ENCODE data around the gene TAF4B. TPM values are rescaled to one million over a fixed set of nuclear protein-coding genes. Genes with fewer than 3 reads are reported as not detected.

The TAF4B gene
- polyA plus RNA-seq, 1 donor = 3.3 TPM

DNA sequence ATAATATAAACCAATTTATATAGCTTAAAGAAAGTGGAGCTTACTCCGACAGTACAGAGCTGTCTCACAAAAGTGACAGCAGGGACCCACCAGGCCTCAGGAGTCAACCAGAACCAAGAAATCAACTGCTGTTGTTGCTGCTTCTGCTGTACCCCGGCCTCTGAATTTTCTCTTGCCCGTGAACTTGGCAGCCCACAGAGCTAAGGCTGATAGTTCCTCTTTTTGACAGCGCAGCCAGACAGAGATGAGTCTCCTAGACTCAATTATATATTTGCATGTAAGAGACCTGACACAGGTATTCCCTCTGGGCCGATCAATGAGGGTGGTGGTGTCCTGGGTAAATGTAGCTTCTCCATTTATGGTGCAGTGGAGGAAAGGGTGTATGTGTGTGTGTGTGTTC is 212.7 kb downstream of the TAF4B start:
- no CpG with 5 or more reads among the region's 5 CpGs for WGBS (ENCODE audit: insufficient coverage, low lambda C conversion rate)
- H3K4me1 ChIP-seq (ENCODE audit: control insufficient read depth, insufficient read depth, low read length) = no peaks in the 10 kb centered on the region
- H3K4me3 ChIP-seq (ENCODE audit: low read length) = no peak overlapping the region
- no peak overlapping the region for H3K27ac ChIP-seq (ENCODE audit: low read length)
- H3K27me3 ChIP-seq (ENCODE audit: control insufficient read depth, insufficient read depth, low read length) = peaks cover 6% of the 10 kb centered on the region
- DNase-seq = no peak
- no peaks in the 10 kb centered on the region for H3K36me3 ChIP-seq (ENCODE audit: control insufficient read depth, insufficient read depth, low read length)
- no peaks in the 10 kb centered on the region for H3K9me3 ChIP-seq (ENCODE audit: control insufficient read depth, low read depth, low read length)

- no peak for DNase-seq
- H3K9me3 ChIP-seq (ENCODE audit: control insufficient read depth, low read depth, low read length) = no peaks in the 10 kb centered on the region
- no peaks in the 10 kb centered on the region for H3K4me1 ChIP-seq (ENCODE audit: control insufficient read depth, insufficient read depth, low read length)
- WGBS (ENCODE audit: insufficient coverage, low lambda C conversion rate) = no CpG with 5 or more reads among the region's 4 CpGs
- H3K27me3 ChIP-seq (ENCODE audit: control insufficient read depth, insufficient read depth, low read length) = peaks cover 6% of the 10 kb centered on the region
- no peak overlapping the region for H3K27ac ChIP-seq (ENCODE audit: low read length)
- H3K36me3 ChIP-seq (ENCODE audit: control insufficient read depth, insufficient read depth, low read length) = no peaks in the 10 kb centered on the region
- H3K4me3 ChIP-seq (ENCODE audit: low read length) = no peak overlapping the region
Measured at GRCh38 chr18:26439537-26439936, 213.3 kb downstream of the TAF4B start.

DNA sequence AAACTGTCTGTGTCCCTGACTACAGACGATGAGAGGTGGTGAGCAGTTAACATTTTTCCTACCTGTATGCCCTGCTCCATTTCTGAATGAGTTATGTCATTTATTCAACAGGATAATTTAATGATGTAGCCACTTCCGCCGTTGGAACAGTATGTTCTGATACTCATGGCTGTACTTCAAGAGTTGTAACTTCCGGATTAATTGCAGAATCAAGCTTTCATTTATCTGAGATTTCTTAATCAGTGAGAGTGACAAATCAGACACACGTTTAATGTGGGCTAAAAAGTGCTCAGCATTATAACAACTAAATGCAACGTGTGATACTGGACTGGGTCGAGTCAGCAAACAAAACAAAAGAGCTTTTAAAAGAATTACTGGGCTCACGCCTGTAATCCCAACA is 214.4 kb downstream of the TAF4B start:
- Histone ChIP-seq H3K27me3 (ENCODE audit: control insufficient read depth, insufficient read depth, low read length) (peaks cover 3% of the 10 kb centered on the region), H3K36me3 (ENCODE audit: control insufficient read depth, insufficient read depth, low read length) (no peaks in the 10 kb centered on the region), H3K9me3 (ENCODE audit: control insufficient read depth, low read depth, low read length) (no peaks in the 10 kb centered on the region), H3K27ac (ENCODE audit: low read length) (no peak overlapping the region), H3K4me3 (ENCODE audit: low read length) (no peak overlapping the region), H3K4me1 (ENCODE audit: control insufficient read depth, insufficient read depth, low read length) (no peaks in the 10 kb centered on the region)
- no CpG with 5 or more reads among the region's 8 CpGs for WGBS (ENCODE audit: insufficient coverage, low lambda C conversion rate)
- DNase-seq = no peak

Other genes with a start within 250 kb of the TAF4B start
- gene SS18, start 135.8 kb upstream of the TAF4B start, polyA plus RNA-seq = 50.4 TPM
- 0.04 TPM for gene PSMA8, start 92.6 kb upstream of the TAF4B start, polyA plus RNA-seq